HK-2 (cell line): Measurements from ENCODE around the gene CNTNAP5.

Experiments used
- DNase-seq: peaks from one replicate; pipeline ENCODE4 v3.0.0-alpha.2; 2018; ENCODE audit not compliant: unreplicated experiment

CNTNAP5 gene

GRCh38 chr2:124159166-124159565, 134.1 kb downstream of the CNTNAP5 start:
- DNase-seq, result no peak

- no peak for DNase-seq
Measured at GRCh38 chr2:124161542-124161941, 136.5 kb downstream of the CNTNAP5 start.

DNA sequence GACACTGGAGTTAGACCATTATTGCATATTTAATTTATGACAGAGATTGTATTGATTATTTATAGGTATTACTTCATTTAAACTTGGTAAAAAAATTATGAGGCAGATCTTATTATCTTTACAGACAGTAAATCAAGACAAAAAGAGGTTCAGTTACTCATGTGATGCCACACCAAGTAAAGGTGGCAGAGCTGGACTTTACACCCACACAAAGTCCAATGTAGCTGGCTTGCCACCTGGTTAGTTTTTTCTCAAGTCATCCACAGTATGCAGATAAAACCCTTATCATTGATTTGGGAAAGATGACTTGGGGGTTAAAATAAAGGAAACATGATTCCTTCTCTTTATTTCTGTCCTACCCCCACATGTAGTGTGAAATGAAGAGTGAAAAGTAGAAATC, 137.2 kb downstream of the CNTNAP5 start:
- DNase-seq, result no peak

- no peak for DNase-seq
Measured at GRCh38 chr2:124163840-124164239, 138.8 kb downstream of the CNTNAP5 start.

DNA sequence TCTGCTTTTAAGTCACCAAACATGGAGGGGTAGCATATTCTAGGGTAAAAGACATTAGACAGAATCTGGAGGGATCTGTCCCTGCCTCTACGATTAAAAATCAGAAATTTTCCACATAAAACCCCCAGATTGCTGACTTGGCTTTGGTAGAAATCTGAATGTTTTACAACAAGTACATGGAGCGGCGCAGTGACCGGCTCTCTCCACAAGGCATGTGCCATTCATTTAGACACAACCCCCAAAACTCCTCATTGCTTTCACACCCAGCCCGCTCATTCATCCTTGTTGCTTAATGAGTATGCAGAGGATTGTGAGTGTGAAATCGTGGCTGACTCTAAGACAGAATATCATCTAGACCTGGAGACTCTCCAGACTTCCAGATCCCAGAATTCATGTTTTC, 140.6 kb downstream of the CNTNAP5 start:
- no peak for DNase-seq

GRCh38 chr2:124171472-124172063, 146.5 kb downstream of the CNTNAP5 start:
- DNase-seq, result no peak

DNA sequence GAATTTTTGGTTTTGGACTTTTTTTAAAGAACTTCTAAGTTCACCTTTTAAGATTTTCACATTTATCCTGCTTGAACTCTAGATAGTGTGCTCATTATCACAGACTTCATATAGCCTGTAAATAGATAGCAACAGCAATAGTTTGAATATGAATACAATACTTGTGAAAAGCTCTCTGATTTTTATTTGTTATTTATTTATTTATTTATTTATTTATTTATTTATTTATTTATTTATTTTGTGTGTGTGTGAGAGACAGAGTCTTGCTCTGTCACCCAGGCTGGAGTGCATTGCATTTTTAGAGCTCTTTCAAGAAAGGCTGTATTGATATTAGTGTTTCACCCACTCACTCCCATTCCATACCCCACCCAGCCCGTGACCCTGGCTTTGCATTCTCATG, 153.6 kb downstream of the CNTNAP5 start:
- DNase-seq, result no peak

DNA sequence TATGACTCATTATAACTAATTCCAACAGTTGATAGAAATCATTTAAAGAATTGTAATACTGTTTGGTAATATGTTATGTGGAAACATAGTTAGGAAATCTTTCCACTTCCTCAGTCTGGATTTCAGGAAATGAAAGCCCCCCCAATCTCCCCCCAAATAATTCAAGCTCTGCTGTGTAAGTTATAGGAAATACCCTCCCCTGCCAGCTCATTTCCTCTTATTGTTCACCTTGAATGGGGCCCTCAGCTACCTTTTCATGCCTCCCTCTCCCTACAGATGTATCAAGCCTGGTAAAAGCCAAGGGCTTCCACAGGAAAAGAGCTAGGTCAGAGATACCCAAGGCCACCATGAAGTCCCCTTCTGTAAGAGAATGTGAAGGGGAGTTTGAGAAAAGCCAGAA, 155.5 kb downstream of the CNTNAP5 start:
- no peak for DNase-seq

DNA sequence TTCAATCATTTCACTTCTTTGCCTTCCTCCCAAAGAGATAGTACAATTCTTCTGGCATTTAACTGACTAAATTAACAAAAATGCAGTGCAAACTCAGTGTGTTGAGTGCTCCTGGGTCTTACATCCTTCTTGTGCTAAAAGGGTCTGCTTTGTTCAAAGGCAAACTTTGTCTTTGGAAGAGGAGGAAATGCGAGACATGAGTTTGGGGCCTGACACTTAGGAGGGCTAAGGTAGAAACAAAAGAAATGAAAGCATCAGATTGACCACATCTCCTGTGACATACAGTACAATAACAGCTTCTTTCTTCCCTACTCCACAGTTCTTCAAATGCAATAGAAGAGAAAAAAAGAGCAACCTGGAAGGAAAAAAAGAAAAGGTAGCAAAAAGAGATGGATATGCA, 161.7 kb downstream of the CNTNAP5 start:
- DNase-seq, result no peak

- DNase-seq, result no peak
Measured at GRCh38 chr2:124187948-124188347, 162.9 kb downstream of the CNTNAP5 start.

DNA sequence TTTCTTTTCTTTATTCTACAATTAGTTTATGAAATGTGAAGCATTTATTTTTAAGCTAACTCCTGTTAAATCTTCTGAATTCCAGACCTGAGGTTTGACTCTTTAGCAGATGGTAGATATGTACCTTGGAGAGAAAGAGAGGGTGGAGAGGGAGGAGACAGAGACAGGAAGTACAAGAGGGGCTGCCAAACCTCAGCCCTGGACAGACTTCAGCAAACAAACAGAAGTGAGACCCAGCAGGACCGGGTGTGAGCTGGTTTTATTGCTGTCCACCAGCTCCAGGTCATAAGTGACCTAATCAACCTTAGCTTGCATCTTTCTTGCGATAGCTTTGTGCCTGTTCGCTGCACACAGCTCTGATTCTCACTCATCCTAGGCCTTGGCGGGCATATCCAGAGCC, 168.6 kb downstream of the CNTNAP5 start:
- no peak for DNase-seq

- DNase-seq, result no peak
Measured at GRCh38 chr2:124201713-124202112, 176.6 kb downstream of the CNTNAP5 start.

GRCh38 chr2:124209441-124209840, 184.4 kb downstream of the CNTNAP5 start:
- no peak for DNase-seq

DNA sequence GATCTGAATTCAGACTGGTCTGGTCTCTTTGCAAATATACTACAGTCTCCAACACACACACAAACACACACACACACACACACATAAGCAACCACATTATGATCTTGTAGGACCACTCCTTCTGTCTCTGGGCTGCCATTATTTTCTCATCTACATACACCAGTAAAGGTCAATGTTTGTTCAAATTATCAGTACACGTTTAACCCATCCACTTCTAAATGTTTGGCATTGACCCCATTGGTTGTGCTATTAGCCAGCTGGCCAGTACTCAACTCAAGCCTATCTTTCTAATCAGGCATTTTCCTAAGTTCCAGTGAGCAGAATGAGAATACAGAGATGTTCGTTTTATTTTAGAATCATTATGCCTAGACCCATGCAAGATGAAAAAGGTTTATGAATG, 186.4 kb downstream of the CNTNAP5 start:
- no peak for DNase-seq

DNA sequence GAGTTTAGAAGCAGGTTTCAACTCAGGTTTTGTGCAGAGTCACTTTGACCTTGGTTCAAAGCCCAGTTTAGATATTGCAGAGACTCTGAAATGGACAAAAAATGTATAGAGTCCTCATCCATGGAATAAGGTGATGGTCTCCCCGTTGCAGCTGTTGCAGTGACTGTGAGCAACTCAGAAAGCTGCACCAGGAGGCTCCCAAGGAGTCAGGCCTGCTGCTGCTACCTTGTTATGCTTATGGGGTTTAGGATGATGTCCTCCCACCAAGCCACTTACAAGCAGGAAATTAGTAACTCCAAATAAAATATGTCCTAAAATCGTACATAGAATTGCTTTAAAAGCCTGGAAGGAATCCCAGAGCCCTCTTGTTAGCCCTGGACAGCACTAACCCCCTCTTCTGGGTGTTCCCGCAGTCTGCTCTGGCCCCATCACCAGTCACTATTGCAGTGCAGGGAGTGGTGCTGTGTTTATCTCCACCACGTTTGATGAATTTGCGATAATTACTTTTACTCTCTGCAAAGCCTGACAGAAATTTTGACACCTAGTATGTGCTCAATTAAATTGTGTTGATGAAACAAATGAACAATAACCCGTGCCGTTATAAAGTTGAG, 189.0 kb downstream of the CNTNAP5 start:
- no peak for DNase-seq

DNA sequence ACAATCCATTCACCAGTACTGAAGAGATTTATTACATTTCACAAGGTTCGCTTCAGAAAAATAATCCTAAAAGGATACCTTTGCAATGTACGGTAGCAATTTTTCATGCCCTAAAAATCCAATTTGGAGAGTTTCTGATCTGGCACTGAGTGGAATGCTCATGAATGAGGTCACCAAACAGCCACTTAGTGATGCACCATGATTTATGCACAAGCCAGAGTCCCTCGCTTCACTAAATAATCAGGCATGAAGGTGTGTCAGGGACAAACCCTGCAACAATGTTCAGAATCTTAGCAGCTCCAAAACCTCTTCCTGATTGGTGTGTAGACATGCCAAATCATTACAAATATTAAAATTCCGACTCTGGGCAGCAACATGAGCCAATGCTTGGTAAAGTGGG, 221.1 kb downstream of the CNTNAP5 start:
- DNase-seq, result no peak

DNA sequence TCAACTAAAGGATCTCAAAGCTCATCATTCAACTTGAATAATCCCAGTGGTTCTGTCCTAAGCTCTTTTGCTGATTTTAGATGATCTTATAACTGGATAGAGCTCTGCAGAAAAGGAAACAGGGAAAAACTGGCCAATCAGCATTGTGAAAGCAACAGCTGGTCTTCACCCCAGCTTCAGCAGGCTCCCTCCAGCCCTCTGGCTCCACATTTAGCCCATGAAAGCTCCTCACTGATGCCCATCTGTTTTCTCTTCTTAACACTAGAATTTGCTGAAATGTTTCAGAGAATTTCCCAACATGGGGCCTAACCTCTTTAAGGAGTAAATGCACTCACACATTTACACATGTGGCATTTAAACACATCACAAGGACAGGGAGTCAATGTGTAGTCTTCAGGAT, 223.3 kb downstream of the CNTNAP5 start:
- DNase-seq, result no peak

DNA sequence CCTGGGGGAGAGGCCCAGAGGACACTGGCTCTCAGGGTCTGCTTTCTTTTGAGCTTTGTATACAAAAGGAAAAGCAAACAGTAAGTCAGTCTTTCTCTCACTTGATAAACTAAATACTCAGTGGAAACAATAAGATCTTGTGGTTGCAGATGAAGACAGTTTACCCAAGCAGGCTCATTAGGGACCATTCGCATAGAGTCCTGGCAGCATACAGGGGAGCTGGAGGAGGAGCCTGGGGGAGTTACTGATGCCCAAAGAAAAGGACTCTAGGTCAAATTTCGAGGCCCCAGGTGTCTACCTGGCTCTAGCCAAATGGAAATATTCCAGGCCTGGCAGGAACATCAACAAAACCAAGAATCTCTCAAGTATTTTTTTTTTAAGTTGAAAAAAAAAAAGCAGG, 225.3 kb downstream of the CNTNAP5 start:
- DNase-seq, result no peak

- DNase-seq, result no peak
Measured at GRCh38 chr2:124254621-124255020, 229.5 kb downstream of the CNTNAP5 start.

GRCh38 chr2:124257120-124257519, 232.0 kb downstream of the CNTNAP5 start:
- DNase-seq, result no peak

DNA sequence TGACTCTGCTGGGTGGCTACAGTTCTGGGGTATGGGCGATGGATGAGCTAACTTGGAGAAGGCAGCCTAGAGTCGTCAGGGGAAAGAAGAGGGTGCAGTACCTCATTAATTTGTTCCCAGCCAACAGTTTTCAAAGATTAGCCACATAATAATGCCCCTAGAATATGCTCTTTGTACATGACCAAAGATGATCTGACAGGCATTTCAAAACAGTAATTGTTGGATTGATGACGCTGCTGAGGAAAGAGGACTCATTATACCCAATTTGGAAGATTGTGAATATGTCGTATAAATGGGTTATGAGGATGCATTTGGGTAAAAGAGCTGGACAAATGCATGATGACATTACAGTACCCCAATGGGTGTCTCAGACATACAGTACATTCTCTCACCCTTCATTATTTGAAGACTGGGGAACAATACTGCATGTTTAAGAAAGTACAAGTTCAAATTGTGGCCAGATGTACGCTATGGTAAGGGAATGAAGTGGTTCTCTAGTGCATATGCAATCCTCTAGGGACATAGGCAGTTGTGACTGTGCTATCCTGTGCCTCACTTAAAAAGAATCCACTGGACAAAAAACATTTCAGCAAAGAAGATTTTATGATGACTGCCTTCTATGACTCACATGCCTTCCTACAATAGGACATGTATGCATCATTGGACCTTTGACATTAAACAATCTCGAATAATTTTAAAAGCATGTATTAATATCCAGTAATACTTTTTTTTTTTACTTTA, 233.2 kb downstream of the CNTNAP5 start:
- no peak for DNase-seq

- DNase-seq, result no peak
Measured at GRCh38 chr2:124261456-124261855, 236.4 kb downstream of the CNTNAP5 start.

DNA sequence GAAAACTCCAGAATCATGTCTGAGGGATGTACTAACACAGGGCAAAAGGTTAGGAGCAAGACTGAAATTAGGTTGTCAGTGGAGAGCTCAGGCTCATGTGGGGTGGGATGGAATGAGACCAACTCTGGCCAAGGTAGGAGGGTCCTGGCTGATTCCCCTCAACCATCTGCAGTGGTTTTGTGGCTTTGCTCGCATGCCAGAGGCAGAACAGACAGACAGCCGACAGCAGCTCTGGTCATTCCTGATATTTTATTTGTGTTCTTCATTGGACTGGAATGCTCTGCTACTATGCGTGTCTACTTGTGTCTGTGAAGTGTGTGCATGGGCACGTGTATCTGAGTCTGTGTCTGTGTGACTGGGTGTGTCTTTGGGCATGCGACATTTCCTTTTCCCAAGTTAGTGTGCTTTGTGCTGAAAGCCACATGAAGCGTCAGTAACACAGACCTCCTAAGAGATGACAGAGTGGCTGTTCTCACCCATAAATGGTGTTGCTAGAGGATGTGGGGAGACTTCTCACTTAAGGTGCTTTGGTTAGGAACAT, 239.5 kb downstream of the CNTNAP5 start:
- no peak for DNase-seq
